Globus pallidus (tissue), 1 donor: ENCODE data around the gene DUSP1.
A peak's percentile ranks its signal among the peaks of the same experiment; 100 is the strongest.
"Not testable (repeated sequence)": the region's sequence is repeated elsewhere in the genome, so short reads cannot be mapped to it uniquely, and the experiment has no call there.

ENCODE experiments used
- DNase-seq: peaks from one replicate; pipeline ENCODE4 v3.0.0-alpha.2; 2015; ENCODE audit warnings: low spot score

Gene DUSP1, protein sequence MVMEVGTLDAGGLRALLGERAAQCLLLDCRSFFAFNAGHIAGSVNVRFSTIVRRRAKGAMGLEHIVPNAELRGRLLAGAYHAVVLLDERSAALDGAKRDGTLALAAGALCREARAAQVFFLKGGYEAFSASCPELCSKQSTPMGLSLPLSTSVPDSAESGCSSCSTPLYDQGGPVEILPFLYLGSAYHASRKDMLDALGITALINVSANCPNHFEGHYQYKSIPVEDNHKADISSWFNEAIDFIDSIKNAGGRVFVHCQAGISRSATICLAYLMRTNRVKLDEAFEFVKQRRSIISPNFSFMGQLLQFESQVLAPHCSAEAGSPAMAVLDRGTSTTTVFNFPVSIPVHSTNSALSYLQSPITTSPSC

DNA sequence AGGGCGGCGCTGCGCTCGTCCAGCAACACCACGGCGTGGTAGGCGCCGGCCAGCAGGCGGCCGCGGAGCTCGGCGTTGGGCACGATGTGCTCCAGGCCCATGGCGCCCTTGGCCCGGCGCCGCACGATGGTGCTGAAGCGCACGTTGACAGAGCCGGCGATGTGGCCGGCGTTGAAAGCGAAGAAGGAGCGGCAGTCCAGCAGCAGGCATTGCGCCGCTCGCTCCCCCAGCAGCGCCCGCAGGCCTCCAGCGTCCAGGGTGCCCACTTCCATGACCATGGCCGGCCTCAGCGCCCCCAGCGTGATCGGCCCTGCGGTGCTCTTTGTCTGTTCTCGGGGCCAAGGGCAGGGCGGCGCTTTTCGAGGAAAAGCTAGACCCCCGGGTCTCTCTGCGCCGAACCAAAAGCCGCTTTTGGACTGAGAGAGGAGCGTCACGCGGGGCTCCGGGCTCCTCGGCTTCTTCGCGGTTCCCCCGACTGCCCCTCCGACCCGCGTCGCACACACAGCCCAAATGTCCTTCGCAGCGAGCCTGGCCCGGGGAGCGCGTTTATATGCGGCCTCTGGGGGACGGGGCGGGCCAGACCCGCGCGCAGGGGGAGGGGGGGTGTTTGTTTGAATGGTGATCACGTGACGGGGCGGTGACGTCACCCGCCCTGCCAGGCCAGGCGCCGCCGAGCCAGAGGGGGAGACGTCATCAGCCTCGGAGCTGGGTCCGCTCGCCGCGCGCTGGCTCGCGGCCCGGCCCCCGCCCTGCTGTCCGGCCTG, at the start of gene DUSP1:
Gene DUSP1, minus strand, starts transcription at position 521 of the 764 bp plus-strand sequence. Its CDS starts 243 bp downstream, at position 278.
- DNase-seq: peak; percentile 99

DNA sequence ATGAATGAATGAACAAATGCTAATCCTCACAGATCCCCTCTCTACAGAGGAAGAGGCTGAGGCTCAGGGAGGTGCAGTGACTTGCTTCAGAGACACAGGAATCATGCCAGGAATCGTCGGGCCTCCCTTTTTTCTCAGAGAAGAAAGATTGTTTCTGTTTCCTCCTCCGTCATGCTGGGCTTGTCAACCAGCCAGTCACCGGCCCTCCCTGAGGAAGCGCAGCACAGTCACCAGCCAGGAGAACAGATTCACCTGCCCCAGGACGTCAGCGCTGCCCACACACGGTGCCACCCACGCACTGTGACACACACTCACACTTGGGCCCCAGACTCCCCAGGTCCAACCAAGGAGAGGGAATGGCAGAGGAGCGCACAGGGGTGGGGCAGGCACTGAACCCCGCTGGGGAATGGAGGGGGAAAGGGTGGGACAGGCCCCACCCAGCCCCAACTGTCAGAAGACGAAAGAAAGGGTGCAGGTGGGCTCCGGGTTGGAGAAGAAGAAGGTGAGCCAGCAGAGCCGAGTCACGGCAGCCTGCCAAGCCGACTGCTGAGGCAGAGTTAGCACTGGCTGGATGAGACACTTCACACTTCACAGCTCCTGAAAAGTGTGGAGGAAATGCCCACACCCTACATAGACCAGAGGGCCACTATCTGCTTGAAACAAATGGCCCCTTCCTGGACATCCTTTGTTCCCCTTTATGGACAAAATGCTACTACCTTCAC, 49.2 kb upstream of the DUSP1 start:
- DNase-seq: no peak

DNA sequence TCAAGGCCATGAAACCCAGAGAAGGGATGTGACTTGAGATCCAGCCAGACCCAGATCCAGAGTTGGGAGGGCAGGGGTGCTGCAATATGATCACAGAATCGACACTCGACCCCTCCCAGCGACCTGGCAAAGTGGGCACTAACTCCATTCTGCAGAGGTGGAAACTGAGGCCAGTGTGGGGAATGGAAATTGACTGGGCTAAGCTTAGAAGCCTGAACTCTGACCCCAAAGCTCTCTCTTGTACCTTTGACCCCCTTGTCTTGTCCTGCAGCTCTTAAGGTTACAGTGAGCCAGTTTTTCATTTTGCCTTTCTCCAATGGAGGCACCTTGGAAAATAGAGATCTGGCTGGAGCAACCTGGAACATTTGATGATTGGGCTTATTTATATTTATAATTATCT, 48.6 kb upstream of the DUSP1 start:
- no peak for DNase-seq

DNA sequence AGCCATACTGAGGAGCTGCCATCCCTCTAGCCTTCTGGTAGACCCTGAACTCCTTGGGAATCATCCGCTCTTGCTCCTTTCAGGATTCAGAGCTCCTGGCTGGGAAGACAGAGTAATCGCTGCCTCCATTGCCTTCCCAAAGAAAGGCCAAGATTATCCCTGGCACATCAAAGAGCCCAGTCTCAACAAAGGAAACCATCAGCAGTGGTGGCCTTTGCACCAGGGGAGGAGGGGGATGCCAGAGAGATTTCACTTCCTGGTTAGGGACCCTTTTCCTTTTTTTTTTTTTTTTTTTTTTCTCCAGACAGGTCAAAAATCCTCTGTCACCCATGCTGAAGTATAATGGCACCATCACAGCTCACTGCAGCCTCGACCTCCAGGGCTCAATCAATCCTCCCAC, 47.1 kb upstream of the DUSP1 start:
- no peak for DNase-seq

DNA sequence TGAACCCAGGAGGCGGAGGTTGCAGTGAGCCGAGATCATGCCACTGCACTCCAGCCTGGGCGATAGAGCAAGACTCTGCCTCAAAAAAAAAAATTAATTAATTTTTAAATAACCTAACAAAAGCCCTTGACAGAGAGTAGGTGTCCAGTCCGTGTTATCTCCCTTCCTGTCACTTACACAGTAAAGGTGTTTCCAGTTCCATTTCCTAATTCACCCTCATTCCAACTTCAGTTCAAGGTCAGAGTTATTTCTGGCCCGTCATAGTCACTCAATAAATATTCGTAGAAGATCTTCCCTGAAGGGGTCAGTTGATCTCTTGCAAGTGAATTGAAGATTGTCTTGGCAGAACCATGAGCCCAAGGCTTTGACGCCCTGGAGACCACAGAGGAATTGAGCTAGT, 46.7 kb upstream of the DUSP1 start:
- no peak for DNase-seq

DNA sequence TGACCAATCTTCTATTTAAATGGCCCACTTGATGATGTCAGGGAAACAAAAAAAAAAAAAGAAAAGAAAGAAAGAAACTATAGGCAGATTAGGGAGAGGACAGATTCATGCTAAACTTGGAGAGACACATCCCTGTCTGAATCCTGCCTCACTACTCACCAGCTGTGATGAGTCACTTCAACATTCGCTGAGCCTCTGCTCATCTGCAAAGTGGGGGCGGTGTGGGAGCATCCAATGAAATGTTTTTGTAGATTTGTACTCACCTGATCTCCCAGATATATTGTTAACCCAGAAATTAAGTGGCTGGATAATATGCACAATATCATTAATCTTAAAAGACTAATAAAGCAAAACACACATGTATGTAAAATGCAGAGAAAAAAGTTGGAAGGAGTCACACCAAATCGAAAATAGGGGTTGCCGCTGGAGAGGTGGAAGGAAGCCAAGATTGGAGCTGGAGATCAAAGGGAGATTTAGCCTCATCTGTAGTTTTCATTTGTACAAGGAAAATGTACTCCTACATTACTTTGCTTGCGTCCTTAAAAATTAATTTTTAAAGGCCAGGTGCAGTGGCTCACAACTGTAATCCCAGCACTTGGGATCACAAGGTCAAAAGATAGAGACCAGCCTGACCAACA, 46.0 kb upstream of the DUSP1 start:
- DNase-seq: no peak

DNA sequence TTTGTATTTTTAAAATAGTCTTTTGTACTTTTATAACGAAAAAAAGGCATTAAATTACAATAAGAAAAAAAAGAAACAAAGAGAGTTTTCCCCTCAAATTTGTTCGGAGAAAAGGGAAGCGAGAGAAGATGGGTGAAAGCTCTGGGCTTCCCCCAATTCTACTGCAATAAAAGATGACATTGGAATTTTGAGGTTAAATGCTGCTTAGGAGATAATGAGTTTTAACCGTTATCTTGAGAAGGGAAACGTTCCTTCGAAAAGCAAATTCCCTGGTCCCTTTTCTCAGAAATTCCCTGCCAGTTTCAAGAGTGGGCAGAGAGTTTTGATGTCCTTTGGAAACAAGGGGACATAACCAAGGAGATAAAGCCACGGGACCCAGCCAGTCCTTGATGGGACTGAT, 44.6 kb upstream of the DUSP1 start:
- DNase-seq: no peak

DNA sequence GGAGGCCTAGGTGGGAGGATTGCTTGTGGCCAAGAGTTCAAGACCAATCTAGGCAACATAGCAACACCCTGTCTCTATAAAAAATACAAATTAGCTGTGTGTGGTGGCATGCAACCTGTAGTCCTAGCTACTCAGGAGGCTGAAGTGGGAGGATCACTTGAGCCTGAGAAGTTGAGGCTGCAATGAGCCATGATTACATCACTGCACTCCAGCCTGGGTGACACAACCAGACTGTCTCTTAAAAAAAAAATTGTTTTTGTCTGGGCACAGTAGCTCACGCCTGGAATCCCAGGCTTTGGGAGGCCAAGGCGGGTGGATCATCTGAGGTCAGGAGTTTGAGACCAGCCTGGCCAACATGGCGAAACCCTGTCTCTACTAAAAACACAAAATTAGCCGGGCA, 40.0 kb upstream of the DUSP1 start:
- DNase-seq: not testable (repeated sequence)

DNA sequence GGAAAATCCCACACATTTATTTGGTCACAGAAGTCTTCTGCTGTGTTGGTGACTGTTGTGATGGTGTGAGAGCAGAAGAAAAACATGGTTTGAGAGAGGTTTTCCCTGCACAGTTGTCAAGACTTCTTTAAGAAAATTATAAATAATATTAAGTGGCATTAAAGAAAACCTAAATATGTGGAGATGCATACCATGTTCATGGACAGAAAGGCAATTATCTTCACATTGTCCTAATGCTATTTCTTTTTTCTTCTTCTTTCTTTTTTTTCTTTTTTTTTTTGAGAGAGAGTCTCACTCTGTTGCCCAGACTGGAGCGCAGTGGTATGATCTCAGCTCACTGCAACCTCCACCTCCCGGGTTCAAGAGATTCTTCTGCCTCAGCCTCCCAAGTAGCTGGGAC, 38.8 kb upstream of the DUSP1 start:
- no peak for DNase-seq

DNA sequence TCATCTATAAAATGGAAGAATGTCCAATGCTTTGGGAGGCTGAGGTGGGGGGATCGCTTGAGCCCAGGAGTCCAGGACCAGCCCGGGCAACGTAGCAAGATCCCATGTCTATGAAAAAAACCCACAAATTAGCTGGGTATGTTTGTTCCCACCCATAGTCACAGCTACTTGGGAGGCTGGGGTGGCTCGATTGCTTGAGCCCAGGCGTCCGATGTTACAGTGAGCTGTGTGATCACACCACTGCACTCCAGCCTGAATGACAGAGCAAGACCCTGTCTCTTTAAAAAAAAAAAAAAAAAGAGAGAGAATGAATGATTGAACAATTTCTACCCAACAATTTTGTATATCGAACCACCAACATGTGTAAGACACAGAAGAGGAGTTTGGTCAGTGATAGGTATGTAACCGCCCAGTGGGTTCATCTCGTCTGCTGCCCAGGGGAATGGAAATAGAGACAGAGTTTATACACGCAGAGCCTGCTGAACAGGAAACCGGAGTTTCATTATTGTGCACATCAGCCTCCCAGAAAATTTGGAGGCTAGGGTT, 36.8 kb upstream of the DUSP1 start:
- DNase-seq: no peak

DNA sequence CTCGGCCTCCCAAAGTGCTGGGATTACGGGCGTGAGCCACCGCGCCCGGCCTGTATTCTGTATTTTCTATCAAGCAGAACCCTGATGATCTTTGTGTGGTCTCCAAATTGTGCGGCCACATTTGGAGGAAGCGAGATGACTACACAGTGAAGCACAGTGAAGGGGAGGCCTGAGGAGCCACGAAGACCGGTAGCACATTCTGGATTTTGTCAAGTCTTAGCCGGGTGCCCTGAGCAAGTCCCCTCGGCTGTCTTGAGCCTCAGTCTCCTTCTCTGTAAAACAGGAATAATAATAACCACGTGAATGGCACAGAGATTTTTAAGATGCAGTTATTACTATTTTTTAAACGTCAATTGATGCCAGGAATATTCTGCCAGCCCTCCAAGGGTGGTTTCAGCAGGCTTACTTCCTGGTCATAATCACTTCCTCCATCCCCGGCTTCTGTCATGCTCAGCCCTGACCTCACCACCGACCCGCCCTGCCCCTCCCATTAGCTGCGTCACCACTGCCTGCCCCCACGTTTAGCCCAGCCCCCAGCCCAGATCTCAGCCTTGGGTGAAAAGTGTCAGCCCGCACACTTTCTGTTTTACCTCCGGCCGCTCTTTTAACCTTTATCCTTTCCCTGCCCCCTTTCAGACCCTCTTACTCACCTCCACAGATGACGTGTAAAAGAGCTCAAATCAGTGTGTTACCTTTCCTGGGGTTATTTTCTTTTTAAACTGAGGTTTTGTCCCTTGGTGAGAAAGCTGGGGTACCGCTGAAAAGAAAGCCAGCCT, 36.1 kb upstream of the DUSP1 start:
- peak; percentile 56 for DNase-seq

DNA sequence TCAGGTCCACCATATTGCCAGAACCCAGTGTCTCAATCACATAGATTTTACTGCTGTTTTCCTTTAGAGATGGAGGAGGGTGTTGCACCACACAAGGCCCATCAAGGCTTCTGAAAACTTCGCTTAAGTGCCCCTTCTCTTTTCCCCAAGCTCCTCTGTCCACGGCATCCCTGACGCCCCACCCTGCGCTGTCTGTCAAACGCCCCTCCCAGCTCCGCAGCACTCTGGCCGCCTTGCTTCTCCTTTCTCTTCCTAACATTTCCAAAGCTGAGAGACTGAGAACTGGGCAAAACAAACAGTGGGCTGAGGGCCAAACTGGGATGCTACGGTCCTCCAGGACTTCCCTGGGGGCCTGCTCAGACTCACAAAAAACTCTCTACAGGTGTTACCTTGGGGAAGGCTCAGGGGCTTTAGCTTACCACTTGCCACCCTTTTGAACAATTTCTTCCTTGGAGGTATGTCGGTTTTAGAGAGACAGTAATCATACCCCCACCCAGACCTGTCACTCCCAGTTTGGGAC, 34.8 kb upstream of the DUSP1 start:
- no peak for DNase-seq

DNA sequence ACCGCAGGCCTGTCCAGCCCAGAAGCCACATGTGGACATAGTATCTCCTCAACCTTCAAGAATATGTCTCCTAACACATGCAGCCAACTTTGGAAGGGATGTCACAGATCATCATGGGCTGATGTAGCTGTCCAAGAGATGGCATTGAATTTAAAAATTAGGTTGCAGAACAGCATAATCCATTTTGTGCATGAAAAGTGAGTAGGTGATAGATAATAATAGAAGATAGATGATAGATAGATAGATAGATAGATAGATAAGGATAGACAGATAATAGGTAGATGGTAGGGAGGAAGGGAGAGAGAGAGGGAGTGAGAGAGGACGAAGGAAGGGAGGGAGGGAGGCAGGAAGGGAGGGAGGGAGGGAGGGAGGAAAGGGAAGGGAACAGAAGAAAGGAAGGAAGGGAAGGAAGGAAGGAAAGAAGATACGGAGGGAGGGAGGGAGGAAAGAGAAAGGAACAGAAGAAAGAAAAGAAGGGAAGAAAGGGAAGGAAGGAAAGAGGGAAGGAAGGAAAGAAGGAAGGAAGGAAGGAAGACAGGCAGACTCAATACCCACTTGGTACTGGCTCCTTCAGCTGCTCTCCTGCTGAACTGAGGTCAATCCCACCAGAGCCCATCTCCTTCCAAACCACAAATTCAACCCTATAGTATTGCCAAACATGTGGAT, 34.2 kb upstream of the DUSP1 start:
- DNase-seq: no peak

DNA sequence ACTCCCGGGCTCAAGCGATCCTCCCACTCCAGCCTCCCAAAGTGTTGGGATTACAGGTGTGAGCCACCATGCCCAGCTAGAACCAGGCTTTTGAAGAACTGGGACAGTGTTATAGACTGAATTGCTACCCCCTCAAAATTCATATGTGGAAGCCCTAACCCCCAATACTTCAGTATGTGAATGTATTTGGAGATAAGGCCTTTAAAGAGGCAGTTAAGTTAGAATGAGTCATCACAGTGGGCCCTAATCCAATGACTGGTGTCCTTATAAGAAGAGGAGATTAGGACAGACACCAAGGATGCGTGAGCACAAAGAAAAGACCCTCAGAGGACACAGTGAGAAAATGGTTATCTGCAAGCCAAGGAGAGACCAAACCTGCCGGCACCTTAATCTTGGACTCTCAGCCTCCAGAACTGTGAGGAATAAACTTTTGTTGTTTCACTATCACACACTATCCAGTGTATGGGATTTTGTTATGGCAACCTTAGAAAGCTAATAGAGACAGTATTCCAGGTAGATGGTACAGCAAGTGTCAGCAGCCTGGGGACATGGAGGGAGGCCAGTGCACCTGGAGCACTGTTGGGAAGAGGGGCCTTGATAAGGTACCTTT, 31.7 kb upstream of the DUSP1 start:
- no peak for DNase-seq

DNA sequence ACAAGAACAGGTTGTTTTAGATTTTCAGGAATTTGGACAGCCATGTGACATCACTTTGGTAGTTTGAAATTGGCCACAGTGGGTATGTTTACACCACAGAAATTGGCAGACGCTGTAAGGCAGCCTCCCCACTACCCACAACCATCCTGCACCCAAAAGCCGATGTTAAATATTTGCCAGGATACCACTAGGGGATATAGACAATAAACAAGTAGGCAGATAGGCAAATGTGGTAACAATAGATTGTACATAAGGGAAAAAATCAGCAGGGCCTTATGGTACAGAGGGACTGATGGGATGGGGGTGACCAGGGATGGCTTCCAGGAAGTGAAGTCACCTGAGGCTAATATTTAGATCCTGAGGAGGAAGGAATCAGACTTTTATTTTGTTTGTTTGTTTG, 31.1 kb upstream of the DUSP1 start:
- DNase-seq: no peak

DNA sequence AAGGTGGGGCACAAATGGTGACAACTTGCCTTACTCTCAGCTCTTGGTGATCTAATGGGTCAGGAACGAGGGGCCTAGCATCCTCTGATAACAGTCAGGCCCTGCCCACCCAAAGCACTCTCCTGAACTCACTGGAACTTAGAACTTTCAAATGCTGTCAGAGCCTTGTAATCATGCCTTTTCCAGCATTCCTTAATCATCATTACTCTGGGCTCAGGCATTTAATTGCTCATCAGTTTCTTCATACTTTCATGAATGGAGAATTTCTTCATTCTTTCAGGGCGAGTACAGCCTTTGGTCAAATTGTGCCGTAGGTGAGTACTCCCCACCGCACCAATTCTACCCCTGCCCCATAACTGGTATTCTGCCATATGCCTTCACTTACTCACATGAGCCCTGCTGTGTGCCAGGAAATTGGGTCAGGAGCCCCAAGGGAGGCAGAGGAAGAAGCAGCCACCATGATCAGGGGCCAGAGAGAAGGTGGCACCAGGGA, 30.2 kb upstream of the DUSP1 start:
- no peak for DNase-seq

DNA sequence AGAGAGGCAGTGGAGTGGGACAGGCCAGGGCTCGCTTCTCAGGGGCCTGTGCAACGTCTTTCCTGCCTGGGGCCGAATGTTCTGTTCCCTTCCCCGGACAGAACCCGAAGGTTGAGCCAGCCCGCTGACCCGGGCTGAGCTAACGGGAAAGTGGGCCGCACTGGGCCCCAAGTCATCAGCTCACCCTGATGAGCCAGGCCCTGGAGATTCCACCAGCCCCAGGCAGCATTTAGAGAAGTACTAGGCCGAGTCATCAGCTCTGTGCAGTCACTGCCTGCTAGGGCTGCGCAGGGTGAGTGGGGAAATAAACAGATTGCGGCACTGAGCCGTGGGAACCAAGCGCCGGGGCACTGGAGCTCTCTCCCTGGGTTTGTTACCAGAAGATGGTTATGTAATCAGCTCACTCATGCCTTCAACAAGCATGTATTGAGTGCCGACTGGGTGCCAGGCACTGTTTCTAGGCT, 29.1 kb upstream of the DUSP1 start:
- peak; percentile 34 for DNase-seq

DNA sequence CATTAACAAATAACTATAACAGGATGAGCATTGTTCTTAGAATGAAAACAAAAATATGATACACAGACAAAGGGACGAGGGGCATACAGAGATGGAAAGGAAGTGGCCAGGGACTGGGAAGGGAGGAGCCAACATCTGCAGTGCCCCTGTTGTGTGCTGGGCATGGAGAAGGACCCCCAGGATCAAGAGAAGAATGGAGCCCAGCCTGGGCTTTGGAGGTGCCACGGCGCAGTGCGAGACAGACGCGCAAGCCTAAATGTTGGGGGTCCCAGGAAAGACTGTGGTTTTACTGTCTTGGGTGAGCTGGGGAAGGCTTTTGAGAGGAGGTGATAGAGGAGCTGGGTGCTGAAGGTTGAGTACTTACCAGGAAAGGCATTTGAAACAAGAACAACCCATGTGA, 28.4 kb upstream of the DUSP1 start:
- DNase-seq: no peak

DNA sequence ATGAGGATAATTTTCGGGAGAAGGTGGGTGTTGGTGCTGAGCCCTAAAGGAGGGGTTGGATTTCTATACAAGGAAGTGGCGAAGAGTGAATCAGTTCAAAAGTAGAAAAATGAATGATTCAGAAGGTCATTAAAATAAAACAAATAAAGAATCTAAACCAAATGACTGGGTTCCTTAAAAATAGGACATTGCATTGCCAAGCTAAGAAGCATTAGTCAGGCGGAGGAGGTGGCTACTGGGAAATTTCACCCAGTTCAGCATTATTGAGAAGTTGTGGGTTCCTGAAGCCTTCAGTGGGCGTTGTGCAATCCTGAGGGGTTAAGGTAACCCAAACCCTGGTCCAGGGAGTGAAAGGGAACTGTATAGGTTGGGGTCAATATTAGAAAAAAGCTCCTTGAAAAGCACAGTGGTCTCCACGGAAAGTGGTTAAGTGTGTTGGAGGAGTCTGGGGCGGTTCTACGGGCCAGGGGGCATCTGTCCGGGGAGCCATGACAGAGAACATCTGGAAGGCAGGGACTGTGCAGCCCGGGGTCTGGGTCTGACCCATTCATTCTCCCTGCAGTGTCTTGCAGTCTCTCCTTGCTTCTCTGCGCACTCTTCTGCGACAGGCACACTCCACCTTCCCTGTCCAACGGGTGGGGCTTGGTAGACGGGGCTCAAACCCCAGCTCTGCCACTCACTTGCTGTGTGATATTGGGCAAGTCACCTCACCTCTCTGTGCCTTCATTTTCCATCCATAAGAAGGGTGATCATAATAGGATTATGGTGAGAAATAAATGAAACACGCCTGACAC, 27.6 kb upstream of the DUSP1 start:
- no peak for DNase-seq
